Lower leg skin (tissue), 3 donors: ENCODE data around the gene IZUMO1.

Experiments
- CTCF ChIP-seq, 3 donors: fragments of 450-650 bp; IDR thresholded peaks; one replicate each; pipeline ENCODE4 v1.5.1; 2016; ENCODE audit warnings: antibody characterized with exemption in 3 of 3, mild to moderate bottlenecking in 3 of 3, moderate library complexity in 2 of 3
- POLR2A ChIP-seq, 2 donors: fragments of 450-650 bp; IDR thresholded peaks; one replicate each; pipeline ENCODE4 v1.6.1; 2016 to 2017; ENCODE audit warnings: antibody characterized with exemption in 2 of 2, mild to moderate bottlenecking in 1 of 2, moderate library complexity in 1 of 2

- TF ChIP-seq CTCF (IDR thresholded peaks at IDR 0.05) (no peak), POLR2A (IDR thresholded peaks at IDR 0.05) (no peak)
These were observed 27.9 kb downstream of the IZUMO1 start for GRCh38 chr19:48718711-48719231.
